GM18502 (cell line): ENCODE results near the gene CPNE6.
"Not testable (repeated sequence)": the region's sequence is repeated elsewhere in the genome, so short reads cannot be mapped to it uniquely, and the experiment has no call there.

Experiments
- ATAC-seq: cut with Tn5 transposase; IDR thresholded peaks from one replicate; pipeline ENCODE4 v1.9.1; 2021; ENCODE audit warnings: mild to moderate bottlenecking; ENCODE audit not compliant: unreplicated experiment, poor library complexity

CPNE6 gene

DNA sequence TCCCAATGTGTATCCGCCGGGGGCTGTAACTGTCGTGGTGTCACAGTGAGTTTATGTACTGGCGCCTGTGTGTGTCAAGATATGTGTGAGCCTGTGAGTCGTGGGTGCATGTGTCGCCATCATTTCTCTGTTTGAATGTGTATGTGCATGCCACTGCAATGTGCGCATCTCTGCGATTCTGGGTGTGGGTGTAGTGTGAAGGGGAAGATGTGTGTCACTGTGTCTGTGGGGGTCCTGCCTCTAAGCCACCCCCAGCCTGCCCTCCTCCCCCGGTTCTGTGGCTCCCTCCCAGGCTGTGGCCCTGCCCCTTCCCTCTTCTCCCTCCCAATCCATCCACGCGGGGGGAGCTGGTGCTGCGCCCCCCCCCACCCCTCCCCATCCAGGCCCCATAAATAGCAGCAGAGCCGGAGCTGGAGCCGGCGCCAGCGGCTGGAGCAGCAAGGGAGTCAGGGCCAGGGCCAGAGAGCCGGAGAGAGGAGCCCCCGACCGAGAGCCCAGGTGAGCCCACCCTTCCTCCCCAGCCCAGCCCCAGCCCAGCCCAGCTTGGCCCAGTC lies at the start of gene CPNE6:
TSS of gene CPNE6 (plus strand) at position 419 of the 554 bp plus-strand sequence. CDS start 1,375 bp downstream, outside the sequence.
- no peak for ATAC-seq

DNA sequence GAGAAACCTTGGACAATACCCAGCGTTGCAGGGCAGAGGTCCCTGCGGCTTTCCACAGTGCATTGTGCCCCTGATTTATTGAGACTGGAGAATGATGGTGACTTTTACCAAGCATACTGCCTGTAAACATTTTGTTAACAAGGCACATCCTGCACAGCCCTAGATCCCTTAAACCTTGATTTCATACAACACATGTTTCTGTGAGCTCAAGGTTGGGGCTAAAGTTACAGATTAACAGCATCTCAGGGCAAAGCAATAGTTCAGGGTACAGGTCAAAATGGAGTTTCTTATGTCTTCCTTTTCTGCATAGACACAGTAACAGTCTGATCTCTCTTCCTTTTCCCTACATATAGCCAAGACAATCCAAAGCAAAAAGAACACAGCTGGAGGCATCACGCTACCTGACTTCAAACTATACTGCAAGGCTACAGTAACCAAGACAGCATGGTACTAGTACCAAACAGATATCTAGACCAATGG lies 46.4 kb upstream of the CPNE6 start:
- not testable (repeated sequence) for ATAC-seq

- not testable (repeated sequence) for ATAC-seq
Measured at GRCh38 chr14:24029687-24030086, 41.7 kb upstream of the CPNE6 start.

DNA sequence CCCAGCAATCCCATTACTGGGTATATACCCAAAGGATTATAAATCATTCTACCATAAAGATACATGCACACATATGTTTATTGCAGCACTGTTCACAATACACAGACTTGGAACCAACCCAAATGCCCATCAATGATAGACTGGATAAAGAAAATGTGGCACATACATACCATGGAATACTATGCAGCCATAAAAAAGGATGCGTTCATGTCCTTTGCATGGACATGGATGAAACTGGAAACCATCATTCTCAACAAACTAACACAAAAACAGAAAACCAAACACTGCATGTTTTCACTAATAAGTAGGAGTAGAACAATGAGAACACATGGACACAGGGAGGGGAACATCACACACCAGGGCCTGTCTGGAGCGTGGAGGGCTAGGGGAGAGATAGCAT lies 40.0 kb upstream of the CPNE6 start:
- not testable (repeated sequence) for ATAC-seq

DNA sequence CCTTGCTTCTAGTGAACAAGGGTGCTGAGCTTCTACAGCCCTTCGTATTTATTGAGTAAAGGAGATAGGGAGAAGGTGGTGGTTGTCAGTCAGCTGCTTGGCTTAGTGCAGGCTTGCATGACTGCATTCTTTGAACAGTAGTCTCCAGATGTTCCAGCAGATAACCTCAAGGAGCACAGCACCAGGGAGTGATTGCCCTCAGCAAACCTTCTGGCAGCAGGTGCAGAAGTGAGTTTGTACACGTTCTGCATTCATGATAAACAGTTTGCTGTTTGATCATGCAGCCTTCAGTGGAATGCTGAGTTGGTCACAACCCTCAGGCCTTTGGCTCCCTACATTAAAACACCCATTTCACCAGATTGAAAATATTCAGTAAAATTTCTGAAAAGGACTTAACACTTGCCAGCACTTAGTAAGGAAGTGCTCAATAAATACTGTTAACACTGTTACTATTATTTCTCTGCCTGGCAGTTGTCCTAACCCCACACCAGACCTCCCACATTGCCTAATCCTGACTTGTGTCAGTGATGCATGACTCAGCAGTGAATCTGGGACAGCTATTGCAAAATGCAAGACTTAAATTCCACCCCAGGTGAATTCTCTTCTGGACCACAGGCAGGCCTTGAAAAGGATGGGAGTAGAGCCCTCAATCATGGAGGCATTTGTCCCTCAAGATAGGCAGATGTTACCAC lies 38.5 kb upstream of the CPNE6 start:
- ATAC-seq, result no peak

GRCh38 chr14:24035769-24036168 lies 35.6 kb upstream of the CPNE6 start:
- peak; percentile 18 for ATAC-seq

GRCh38 chr14:24036169-24036962 lies 35.0 kb upstream of the CPNE6 start:
- peak; percentile 80 for ATAC-seq

- ATAC-seq, result peak; percentile 23
Measured at GRCh38 chr14:24036963-24037657, 34.3 kb upstream of the CPNE6 start.

DNA sequence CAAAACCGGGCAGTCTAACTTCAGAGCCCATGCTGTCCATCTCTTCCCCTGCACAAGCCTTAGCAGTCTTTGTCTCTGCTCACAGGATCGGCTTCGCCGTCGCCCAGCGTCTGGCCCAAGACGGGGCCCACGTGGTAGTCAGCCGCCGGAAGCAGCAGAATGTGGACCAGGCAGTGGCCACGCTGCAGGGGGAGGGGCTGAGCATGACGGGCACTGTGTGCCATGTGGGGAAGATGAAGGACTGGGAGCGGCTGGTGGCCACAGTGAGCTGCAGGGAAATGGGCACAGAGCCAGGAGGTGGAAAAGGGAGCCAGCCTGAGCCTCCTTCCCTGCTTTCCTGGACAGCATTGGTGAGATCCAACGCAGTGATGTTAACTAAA lies 33.7 kb upstream of the CPNE6 start:
- no peak for ATAC-seq

DNA sequence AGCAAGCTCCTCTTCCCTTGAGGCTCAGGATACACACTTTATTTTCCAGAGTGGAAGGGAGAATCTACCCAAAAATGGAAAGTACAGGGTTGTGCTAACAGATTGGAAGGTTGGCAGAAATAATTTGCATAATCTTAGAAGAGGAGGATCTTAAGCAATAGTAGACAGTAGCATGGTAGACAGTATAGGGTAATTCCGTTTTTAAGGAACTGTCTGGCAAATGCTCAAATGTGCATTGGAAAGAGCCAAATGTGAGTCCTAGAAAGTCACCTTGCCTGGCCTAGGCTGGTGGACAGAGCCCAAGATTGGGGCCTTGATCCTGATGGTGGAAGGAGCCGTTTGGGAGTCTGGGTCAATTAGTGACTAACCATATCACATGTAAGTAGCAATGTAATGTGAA lies 32.7 kb upstream of the CPNE6 start:
- ATAC-seq, result no peak

- ATAC-seq, result no peak
Measured at GRCh38 chr14:24040692-24041091, 30.7 kb upstream of the CPNE6 start.

GRCh38 chr14:24042746-24043145 lies 28.6 kb upstream of the CPNE6 start:
- no peak for ATAC-seq

DNA sequence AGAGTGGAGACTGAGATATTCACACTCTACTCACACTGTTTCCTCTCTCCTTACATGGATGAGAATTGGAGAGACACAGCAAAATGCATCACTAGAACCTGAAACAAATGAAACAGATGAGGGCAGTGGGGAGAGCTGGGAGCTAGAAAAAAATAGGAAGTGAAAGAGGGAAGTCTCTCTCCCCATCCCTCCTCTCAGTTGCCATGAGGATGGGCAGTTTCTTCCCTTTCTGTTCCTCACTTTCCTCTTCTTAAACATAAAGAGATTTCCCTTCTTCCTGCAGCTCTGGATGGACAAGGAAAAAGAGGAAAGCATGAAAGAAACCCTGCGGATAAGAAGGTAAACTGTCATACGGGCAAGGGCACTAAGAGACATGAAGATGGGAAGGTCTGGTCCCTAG lies 22.4 kb upstream of the CPNE6 start:
- not testable (repeated sequence) for ATAC-seq

GRCh38 chr14:24050753-24051152 lies 20.6 kb upstream of the CPNE6 start:
- ATAC-seq, result not testable (repeated sequence)

GRCh38 chr14:24051176-24051788 lies 20.1 kb upstream of the CPNE6 start:
- ATAC-seq, result no peak

- ATAC-seq, result peak; percentile 78
Measured at GRCh38 chr14:24051789-24052655, 19.3 kb upstream of the CPNE6 start, which contains the start of gene CARMIL3. Gene CARMIL3, plus strand, starts transcription at chr14:24052009. Its CDS starts 145 bp downstream, at chr14:24052154.

DNA sequence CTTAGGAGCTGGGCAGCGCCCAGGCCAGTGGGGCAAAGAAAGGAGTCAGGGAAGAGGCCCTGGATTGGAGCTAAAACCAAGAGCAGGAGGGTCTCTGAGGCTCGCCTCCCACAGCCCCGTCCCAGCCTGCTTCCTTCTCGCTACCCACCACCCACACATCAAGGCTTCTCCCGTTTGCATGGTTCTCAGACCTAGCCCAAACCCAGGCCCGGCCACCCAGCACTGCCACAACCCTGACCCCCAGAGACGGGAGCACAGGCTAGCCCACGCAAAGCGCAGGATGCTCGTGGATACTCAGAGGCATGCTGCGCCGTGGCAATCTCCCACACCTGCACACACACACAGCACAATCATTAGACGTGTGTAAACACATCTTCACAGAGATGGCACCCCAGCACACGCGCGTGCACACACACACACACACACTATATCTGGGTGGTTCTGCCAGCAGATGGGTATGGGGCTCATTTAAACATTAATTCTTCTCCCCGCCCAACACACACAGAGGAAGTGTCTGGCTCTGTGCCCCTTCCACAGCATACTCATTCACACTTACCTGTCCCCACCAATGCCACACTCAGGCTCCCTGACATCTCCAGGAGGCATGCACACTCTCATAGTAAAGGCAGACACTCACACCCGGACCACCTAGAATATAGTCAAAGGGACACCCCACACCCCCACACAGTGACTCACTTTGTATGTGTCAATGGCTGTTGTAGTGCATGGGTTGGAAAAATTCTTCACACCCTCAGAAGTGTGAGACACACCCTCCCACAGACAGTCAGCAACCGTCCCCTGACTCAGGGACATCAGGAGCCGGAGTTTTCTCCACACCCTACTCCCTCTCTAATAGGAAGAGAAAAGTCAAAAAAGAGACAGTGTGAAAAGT lies 18.5 kb upstream of the CPNE6 start:
- ATAC-seq, result no peak
